T47D (cell line): ENCODE measurements around the gene IER5.

Experiments
- DNase-seq, 2 experiments: peaks; one replicate each; pipeline versions ENCODE4 v3.0.0 to v3.0.0-alpha.2; 2011 to 2012; ENCODE audit warnings: low read depth in 1 of 2, low spot score in 1 of 2
- JUND ChIP-seq: IDR thresholded peaks from 2 replicates; pipeline ENCODE4 v1.6.1; 2012; ENCODE audit warnings: low read depth
- in situ Hi-C: cut with HindIII; loops from 2 replicates; pipeline ENCODE4 v1.10.0; 2016; ENCODE audit warnings: low sequenced_read_pairs, low pct_unique_long_range_greater_than_20kb

The IER5 gene

DNA sequence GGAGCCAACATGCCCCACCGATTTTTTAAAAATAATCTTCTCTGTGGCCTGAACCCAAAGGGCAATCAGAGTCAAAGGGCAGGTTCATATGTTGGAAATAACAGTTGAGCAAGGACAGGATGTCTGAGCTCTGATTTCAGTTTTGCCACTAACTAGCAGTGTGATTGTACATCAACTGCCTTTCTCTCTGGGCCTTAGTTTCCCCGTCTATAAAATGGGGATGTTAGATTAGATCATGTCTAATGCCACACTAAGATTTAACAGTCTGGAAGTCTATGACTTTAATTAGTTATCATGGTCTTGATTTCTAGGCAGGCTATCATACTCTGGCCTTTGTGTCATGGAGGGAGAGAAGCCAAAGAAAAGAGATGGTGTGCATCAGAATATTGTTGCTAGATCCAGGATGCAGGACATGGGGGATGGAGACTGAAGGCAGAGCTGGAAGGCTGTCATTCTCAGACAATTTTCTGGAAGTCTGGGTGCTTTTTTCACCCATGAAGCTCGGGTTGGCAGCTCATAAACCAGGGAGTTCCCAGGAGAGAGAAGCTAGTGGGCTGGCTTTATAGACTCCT, 28.4 kb downstream of the IER5 start:
- in situ Hi-C loops: no loop called here
- no peak for TF ChIP-seq JUND
- DNase-seq: no peak

DNA sequence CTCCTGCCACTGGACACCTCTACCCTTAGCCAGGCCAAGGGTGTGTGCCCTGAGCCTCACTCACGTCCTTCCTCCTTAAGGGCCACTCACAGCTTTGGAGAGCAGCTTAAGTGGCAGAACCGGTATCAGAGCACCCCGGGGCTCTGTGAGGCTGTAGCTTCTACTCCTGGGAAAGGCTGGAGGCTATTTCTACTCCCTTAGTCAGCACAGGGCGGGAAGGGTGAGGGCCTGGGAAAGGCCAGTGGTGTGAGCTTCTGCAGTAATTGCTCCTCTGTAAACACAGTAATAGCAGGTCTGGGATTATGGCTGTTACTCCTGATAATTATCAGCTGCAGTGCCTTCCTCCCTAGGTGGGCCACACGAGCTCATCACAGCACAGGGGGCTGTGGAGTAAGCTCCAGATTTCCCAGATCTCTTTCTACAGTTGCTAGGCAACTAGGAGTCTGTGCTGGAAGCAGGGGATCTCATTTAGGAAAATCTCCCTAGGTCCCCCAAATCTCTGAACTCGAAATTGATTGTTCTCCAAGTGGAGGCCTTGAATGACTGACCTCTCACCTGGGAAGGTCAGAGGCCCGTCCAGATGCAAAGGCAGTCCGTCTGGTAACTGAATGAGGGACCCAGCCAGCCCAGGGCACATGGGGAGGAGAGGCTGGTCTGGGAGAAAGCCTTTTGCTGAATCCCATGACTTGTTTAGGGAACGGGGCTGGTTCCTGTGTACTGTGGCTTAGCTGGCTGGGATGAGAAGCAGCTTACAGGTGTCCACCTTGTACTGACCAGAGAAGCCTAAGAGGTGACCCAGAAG, 29.3 kb downstream of the IER5 start:
- no peak for TF ChIP-seq JUND
- in situ Hi-C loops: no loop called here
- peak; percentile 60 to 100 for DNase-seq

DNA sequence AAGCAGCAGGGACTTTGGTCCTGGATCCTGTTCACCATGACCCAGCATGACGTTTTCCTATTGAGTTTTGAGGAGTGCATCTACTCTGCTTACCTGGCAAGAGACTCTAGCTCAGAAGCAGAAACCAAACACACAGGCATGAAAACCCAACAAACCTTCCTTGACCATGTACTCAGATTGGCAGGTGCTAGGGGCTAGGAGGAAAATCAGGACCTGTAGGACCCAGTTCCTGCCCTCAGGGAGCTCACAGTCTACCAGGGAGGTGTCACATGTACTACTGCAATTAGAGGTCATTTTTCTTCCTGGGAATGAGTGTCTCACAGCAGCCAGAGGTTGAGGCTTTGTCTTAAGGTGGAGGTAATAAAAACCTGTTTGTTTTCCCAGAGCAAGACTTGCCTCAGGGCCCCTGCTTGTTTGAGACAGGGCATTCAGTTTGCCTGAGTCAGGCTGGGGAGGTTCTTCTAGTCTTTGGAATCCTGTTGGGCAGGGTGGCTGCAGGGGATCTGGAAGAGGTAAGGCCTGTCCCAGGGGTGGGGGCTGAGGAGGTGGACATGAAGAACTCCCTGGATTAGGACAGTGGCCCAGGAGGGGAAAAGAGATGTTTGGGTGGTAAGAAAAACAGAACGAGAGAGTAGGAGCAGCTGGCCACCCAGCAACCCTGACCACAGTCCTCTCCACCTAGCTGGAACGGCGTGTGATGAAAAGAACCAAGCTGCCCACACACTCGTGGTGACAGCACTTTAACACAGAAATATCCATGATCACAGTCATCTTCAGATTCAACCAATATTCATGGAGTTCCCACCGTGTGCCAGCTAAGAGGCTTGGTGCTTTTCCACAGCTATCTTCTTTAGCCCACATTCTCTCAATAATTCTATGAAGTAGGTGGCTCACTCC, 30.8 kb downstream of the IER5 start:
- in situ Hi-C loops: no loop called here

DNA sequence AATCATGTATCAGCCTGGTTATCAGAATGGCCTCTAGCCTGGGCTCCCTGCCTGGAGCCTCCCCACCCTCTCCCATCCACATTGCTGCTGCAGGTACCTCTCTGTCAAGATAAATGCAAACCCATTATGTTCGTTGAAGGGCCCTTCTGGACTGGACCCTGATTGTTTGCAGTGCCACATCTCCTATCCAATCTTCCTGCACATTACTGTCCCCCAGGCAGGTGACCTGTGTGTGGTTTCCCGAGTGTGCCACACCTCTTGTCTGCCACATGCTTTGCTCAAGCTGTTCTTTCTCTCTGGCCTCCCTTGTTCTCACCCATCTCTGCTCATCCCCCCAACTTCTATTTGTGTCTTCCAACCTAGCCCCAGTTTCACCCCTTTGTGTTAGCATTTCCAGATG, 32.4 kb downstream of the IER5 start:
- peak in 1 of 2 experiments; percentile 72 for DNase-seq
- in situ Hi-C loops: no loop called here

More for the DNA sequence above, 30.8 kb downstream of the IER5 start:
- TF ChIP-seq JUND: no peak
- DNase-seq: peak; percentile 63 to 100

DNA sequence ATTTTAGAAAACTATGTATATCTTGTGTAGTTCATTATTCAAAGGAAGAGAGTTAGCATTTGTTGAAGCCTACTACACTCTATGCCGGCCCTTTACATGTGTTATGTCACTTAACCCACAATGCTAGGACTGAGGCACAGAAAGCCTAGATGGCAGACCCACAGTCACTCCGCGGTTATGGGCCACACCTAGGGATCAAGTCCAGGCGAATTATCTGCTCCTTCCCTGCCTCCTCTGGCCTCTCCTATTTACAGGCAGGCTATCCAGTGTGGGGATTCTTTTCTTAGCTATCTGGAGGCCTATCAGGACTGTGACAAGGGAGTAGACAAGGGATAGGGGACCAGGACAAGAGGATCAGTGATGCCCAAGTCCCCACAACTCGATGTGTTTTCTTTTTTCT, 33.0 kb downstream of the IER5 start:
- in situ Hi-C loops: no loop called here

More for the DNA sequence above, 32.4 kb downstream of the IER5 start:
- TF ChIP-seq JUND: no peak

DNA sequence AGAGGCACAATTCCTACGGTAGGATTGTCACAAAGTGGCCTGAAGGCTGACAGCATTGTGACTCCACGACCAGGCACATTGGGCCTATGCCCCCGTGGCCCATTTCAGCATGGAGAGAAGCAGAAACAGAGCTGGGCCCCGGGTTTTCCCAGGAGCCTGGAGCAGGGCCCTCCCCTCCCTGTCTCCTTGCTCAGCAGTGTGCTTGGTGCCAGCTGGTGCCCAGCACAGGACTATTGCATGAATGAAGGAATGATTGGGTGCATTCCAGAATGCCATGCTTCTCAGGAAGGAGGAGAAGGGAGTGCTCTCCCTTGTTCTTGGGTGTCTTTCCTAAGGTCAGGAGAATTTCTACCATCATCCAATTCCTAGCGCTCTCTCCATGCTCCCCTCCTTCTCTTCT, 33.7 kb downstream of the IER5 start:
- peak in 1 of 2 experiments; percentile 60 for DNase-seq
- in situ Hi-C loops: no loop called here

More for the DNA sequence above, 33.0 kb downstream of the IER5 start:
- no peak for TF ChIP-seq JUND
- DNase-seq: no peak

DNA sequence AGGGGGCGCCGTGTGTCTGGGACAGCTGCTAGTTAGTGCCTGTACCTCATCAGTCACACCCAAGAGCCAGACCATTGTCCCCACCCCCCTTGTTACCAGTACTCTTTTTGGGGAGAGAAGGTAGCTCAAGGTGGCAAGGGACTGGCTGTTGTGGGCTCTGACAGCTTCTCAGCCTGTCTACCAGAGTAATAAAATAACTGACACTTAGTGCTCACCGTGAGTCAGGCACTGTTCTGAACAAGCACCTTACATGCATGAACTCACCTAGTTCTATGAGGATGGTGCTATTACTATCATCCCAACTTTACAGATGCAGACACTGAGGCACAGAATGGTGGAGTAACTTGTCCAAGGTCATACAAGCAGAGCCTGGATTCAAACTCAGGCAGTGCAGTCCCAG, 34.7 kb downstream of the IER5 start:
- no peak for TF ChIP-seq JUND
- DNase-seq: no peak
- in situ Hi-C loops: no loop called here

More for the DNA sequence above, 33.7 kb downstream of the IER5 start:
- TF ChIP-seq JUND: no peak

DNA sequence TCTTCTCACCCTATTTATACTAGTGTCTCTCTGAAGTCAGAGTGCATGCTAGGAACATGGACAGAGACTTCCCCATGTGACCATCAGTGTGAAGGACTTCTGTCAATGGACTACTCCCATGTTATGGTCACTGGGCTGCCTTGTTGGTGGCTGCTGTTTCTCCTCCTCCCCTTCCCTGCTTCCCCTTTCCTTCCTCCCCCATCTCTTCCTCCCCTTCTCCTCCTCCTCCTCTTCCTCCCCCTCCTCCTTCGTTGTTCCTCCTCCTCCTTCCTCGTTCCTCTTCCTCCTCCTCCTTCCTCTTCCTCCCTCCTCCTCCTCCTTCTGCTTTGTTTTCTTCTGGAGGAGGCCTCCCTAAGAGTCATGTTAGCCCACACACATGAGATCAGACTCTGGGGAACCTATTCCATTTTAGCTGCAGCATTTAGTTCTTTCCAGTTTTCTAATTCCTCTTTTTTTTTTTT, 35.8 kb downstream of the IER5 start:
- in situ Hi-C loops: no loop called here
- TF ChIP-seq JUND: no peak
- peak in 1 of 2 experiments; percentile 78 for DNase-seq

DNA sequence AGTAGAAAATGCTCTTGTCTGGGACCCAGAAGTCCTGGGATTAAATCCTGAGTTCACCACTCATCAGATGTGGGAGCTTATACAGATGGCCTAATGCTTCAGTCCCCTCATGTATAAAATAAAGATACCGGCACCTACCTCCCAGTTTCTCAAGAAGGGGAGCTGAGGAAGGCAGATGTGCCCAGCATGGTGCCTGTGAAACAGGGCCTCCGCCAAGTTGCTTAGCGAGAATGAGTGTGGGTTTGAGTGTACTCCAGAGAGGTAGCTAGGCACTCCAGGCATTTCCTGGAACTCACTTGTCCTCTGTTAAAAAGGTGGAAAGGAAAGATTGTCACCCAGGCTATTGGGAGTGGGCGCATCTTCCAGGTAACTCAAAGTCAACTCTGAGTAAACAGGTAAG, 37.8 kb downstream of the IER5 start:
- in situ Hi-C loops: no loop called here
- TF ChIP-seq JUND: no peak
- DNase-seq: no peak

DNA sequence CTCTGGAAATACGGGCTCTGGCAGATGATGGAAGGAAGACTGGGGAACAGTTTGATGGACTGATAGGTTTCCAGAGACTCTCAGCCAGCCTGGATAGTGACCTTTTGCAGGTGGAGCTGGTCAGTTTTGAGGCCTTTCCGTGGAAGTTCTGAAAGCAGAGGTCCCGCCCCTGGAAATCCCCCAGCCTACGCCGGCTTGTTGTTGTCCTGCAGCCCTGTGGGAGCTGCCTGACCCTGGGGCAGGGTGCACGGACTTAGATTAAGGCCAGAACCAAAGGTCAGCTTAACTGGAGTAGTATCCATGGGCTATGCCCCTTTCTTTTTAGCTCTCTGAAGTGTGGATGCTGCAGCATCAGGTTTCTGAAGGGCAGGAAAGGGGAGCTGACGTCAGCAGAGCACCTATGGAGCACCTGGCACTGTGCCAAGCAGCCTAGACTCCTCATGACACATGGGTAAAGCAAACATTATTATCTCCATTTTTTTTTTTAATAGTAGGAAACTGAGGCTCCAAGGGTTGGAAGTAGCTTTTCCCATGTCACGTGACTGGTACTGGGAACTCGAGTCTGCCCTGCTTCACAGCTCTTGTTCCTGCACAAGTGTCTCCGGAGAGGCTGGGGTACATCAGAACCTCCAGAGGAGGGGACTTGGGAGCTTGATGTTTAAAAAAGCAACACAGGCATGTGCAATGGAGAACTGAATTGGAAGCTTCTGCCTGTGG, 38.5 kb downstream of the IER5 start:
- TF ChIP-seq JUND: no peak
- DNase-seq: peak in 1 of 2 experiments; percentile 84

DNA sequence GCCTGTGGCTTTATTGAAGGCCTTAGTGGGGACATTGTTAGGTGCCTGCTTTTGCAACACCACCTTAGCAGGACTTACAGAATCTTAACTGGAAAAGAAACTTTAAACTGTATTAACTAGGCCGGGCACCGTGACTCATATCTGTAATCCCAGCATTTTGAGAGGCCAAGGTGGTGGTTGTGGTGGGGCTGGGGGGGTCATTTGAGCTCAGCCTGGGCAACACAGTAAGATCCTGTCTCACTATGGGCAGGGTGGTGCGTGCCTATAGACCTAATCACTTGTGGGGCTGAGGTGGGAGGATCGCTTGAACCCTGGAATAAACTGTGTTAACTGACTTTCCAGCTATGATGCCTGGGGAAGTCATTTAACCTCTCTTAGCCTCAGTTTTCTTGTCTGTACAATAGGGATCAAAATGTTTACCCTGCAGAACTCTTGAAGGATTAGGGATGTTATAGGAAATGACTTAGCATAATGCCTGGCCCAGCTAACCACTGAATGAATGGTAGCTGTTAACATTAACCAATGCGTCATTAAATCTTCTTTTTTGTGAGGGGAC, 39.5 kb downstream of the IER5 start:
- TF ChIP-seq JUND: no peak
- no peak for DNase-seq
- in situ Hi-C loops: no loop called here

More for the DNA sequence above, 38.5 kb downstream of the IER5 start:
- in situ Hi-C loops: no loop called here
